ENCODE measurements around the gene NISCH.

GRCh38 chr3:52423173-52423572, 32.2 kb upstream of the NISCH start:
- TF ChIP-seq CTCF (IDR thresholded peaks at IDR 0.05): no peak
- TF ChIP-seq EZH2 (IDR thresholded peaks at IDR 0.05; ENCODE audit: borderline replicate concordance, insufficient read depth, low read depth, low read length, poor library complexity, severe bottlenecking): no peak
